Measurements from ENCODE around the gene TRABD2B. TPM values are rescaled to one million over a fixed set of nuclear protein-coding genes. Genes with fewer than 3 reads are reported as not detected.

Gene TRABD2B
- total RNA-seq, 4 donors from 2014 or later, result 0.05 to 0.15 (median 0.12) TPM

- no peak for TF ChIP-seq POLR2A (IDR thresholded peaks at IDR 0.05)
- TF ChIP-seq CTCF (IDR thresholded peaks at IDR 0.05 in 4 of 5, conservative IDR thresholded peaks at IDR 0.05 in 1 of 5), result no peak
- ATAC-seq (no peak), DNase-seq (no peak)
- Histone ChIP-seq H3K27me3 (no peaks in the 10 kb centered on the region), H3K27ac (no peak overlapping the region), H3K4me3 (no peak overlapping the region), H3K9me3 (no peaks in the 10 kb centered on the region), H3K4me1 (no peaks in the 10 kb centered on the region), H3K36me3 (no peaks in the 10 kb centered on the region)
- in situ Hi-C loops (cut with MboI; ENCODE audit: low sequenced_read_pairs in 4 of 4), result no loop called here
- intact Hi-C loops (cut with DNase I; ENCODE audit: low total_unique reads), result no loop called here
These were observed 120.6 kb downstream of the TRABD2B start for GRCh38 chr1:47876587-47876963.

- DNase-seq, result no peak
- no peak for TF ChIP-seq POLR2A (IDR thresholded peaks at IDR 0.05)
- TF ChIP-seq CTCF (IDR thresholded peaks at IDR 0.05 in 4 of 5, conservative IDR thresholded peaks at IDR 0.05 in 1 of 5), result no peak
- Histone ChIP-seq H3K27ac (no peak overlapping the region), H3K9me3 (no peaks in the 10 kb centered on the region), H3K4me3 (no peak overlapping the region), H3K27me3 (no peaks in the 10 kb centered on the region), H3K4me1 (no peaks in the 10 kb centered on the region), H3K36me3 (no peaks in the 10 kb centered on the region)
- peak in 1 of 2 donors; percentile 36 for ATAC-seq
- intact Hi-C loops (cut with DNase I; ENCODE audit: low total_unique reads) (no loop called here), in situ Hi-C loops (cut with MboI; ENCODE audit: low sequenced_read_pairs in 4 of 4) (no loop called here)
These were observed 121.2 kb downstream of the TRABD2B start for GRCh38 chr1:47875831-47876586.

- no peaks in the 10 kb centered on the region for H3K27me3 ChIP-seq
- H3K36me3 ChIP-seq, result no peaks in the 10 kb centered on the region
- no peaks in the 10 kb centered on the region for H3K9me3 ChIP-seq
- no peaks in the 10 kb centered on the region for H3K4me1 ChIP-seq
- intact Hi-C loops (cut with DNase I; ENCODE audit: low total_unique reads) (no loop called here), in situ Hi-C loops (cut with MboI; ENCODE audit: low sequenced_read_pairs in 4 of 4) (no loop called here)
- no peak for TF ChIP-seq CTCF (IDR thresholded peaks at IDR 0.05 in 4 of 5, conservative IDR thresholded peaks at IDR 0.05 in 1 of 5)
- no peak for TF ChIP-seq POLR2A (IDR thresholded peaks at IDR 0.05)
- DNase-seq, result no peak
- ATAC-seq, result no peak
- no peak overlapping the region for H3K27ac ChIP-seq
- H3K4me3 ChIP-seq, result no peak overlapping the region
These were observed 122.1 kb downstream of the TRABD2B start for GRCh38 chr1:47875036-47875435.

GRCh38 chr1:47873337-47873736 lies 123.8 kb downstream of the TRABD2B start:
- no peak for ATAC-seq
- Histone ChIP-seq H3K4me1 (no peaks in the 10 kb centered on the region), H3K36me3 (no peaks in the 10 kb centered on the region), H3K4me3 (no peak overlapping the region), H3K27me3 (no peaks in the 10 kb centered on the region), H3K9me3 (no peaks in the 10 kb centered on the region), H3K27ac (no peak overlapping the region)
- intact Hi-C loops (cut with DNase I; ENCODE audit: low total_unique reads) (no loop called here), in situ Hi-C loops (cut with MboI; ENCODE audit: low sequenced_read_pairs in 4 of 4) (no loop called here)
- DNase-seq, result no peak
- TF ChIP-seq POLR2A (IDR thresholded peaks at IDR 0.05), result no peak
- no peak for TF ChIP-seq CTCF (IDR thresholded peaks at IDR 0.05 in 4 of 5, conservative IDR thresholded peaks at IDR 0.05 in 1 of 5)

- intact Hi-C loops (cut with DNase I; ENCODE audit: low total_unique reads) (no loop called here), in situ Hi-C loops (cut with MboI; ENCODE audit: low sequenced_read_pairs in 4 of 4) (no loop called here)
- no peak overlapping the region for H3K4me3 ChIP-seq
- H3K9me3 ChIP-seq, result no peaks in the 10 kb centered on the region
- H3K36me3 ChIP-seq, result no peaks in the 10 kb centered on the region
- DNase-seq (no peak), ATAC-seq (no peak)
- TF ChIP-seq POLR2A (IDR thresholded peaks at IDR 0.05), result no peak
- TF ChIP-seq CTCF (IDR thresholded peaks at IDR 0.05 in 4 of 5, conservative IDR thresholded peaks at IDR 0.05 in 1 of 5), result no peak
- H3K4me1 ChIP-seq, result no peaks in the 10 kb centered on the region
- no peaks in the 10 kb centered on the region for H3K27me3 ChIP-seq
- H3K27ac ChIP-seq, result no peak overlapping the region
These were observed 124.3 kb downstream of the TRABD2B start for GRCh38 chr1:47872886-47873285.
